ENCODE data around the gene MMAB. TPM values are rescaled to one million over a fixed set of nuclear protein-coding genes. Genes with fewer than 3 reads are reported as not detected.

Gene MMAB
- total RNA-seq, 4 donors from 2014 or later: 45.2 to 59.5 (median 52.3) TPM

GRCh38 chr12:109535231-109535862, 38.0 kb downstream of the MMAB start:
- intact Hi-C loops (cut with DNase I): no loop called here
- WGBS, 2 donors: 90 to 92% methylated on average over 9 to 25 of the region's 25 CpGs
- DNase-seq: no peak
- no peak overlapping the region for H3K4me3 ChIP-seq
- H3K27me3 ChIP-seq: no peaks in the 10 kb centered on the region
- no peak overlapping the region for H3K27ac ChIP-seq
- H3K4me1 ChIP-seq: no peaks in the 10 kb centered on the region
- TF ChIP-seq POLR2A (IDR thresholded peaks at IDR 0.05): no peak
- TF ChIP-seq CTCF (IDR thresholded peaks at IDR 0.05): no peak
- no peaks in the 10 kb centered on the region for H3K9me3 ChIP-seq
- peaks cover 17 to 74% (median 18%) of the 10 kb centered on the region in 3 donors for H3K36me3 ChIP-seq

GRCh38 chr12:109534456-109534855, 38.8 kb downstream of the MMAB start:
- intact Hi-C loops (cut with DNase I): no loop called here
- Histone ChIP-seq H3K27me3 (no peaks in the 10 kb centered on the region), H3K36me3 (peaks cover 17 to 80% (median 23%) of the 10 kb centered on the region in 3 donors), H3K4me3 (no peak overlapping the region), H3K9me3 (no peaks in the 10 kb centered on the region), H3K4me1 (no peaks in the 10 kb centered on the region), H3K27ac (no peak overlapping the region)
- no peak for DNase-seq
- TF ChIP-seq CTCF (IDR thresholded peaks at IDR 0.05) (no peak), POLR2A (IDR thresholded peaks at IDR 0.05) (no peak)
- WGBS, 2 donors: 17 to 80% methylated on average over 1 of the region's 15 CpGs

- Histone ChIP-seq H3K9me3 (no peaks in the 10 kb centered on the region), H3K4me1 (no peaks in the 10 kb centered on the region), H3K27me3 (no peaks in the 10 kb centered on the region), H3K27ac (no peak overlapping the region), H3K36me3 (peaks cover 17 to 87% (median 23%) of the 10 kb centered on the region in 3 donors), H3K4me3 (no peak overlapping the region)
- WGBS, 2 donors: 93 to 94% methylated on average over 3 to 6 of the region's 8 CpGs
- TF ChIP-seq CTCF (IDR thresholded peaks at IDR 0.05) (no peak), POLR2A (IDR thresholded peaks at IDR 0.05) (no peak)
- no peak for DNase-seq
- intact Hi-C loops (cut with DNase I): no loop called here
Observed at GRCh38 chr12:109533487-109533740, 39.9 kb downstream of the MMAB start.

GRCh38 chr12:109532721-109533486, 40.4 kb downstream of the MMAB start:
- H3K9me3 ChIP-seq: no peaks in the 10 kb centered on the region
- no peak overlapping the region for H3K27ac ChIP-seq
- peaks cover 17 to 87% (median 23%) of the 10 kb centered on the region in 3 donors for H3K36me3 ChIP-seq
- H3K4me1 ChIP-seq: no peaks in the 10 kb centered on the region
- no peaks in the 10 kb centered on the region for H3K27me3 ChIP-seq
- TF ChIP-seq POLR2A (IDR thresholded peaks at IDR 0.05) (no peak), CTCF (IDR thresholded peaks at IDR 0.05) (no peak)
- intact Hi-C loops (cut with DNase I): no loop called here
- no peak for DNase-seq
- no peak overlapping the region for H3K4me3 ChIP-seq
- WGBS, 2 donors: 66 to 89% methylated on average over 4 to 21 of the region's 24 CpGs

GRCh38 chr12:109531411-109531810, 41.9 kb downstream of the MMAB start:
- no peak overlapping the region for H3K4me3 ChIP-seq
- no peaks in the 10 kb centered on the region for H3K27me3 ChIP-seq
- no peak for DNase-seq
- 60 to 100% methylated on average over 1 of the region's 2 CpGs for WGBS, 2 donors
- peaks cover 17 to 100% (median 25%) of the 10 kb centered on the region in 3 donors for H3K36me3 ChIP-seq
- no peaks in the 10 kb centered on the region for H3K9me3 ChIP-seq
- H3K27ac ChIP-seq: no peak overlapping the region
- intact Hi-C loops (cut with DNase I): no loop called here
- no peak for TF ChIP-seq POLR2A (IDR thresholded peaks at IDR 0.05)
- no peak for TF ChIP-seq CTCF (IDR thresholded peaks at IDR 0.05)
- H3K4me1 ChIP-seq: no peaks in the 10 kb centered on the region
